ENCODE measurements around the gene KLF16.
A peak's percentile ranks its signal among the peaks of the same experiment; 100 is the strongest.
"Not testable (repeated sequence)": the region's sequence is repeated elsewhere in the genome, so short reads cannot be mapped to it uniquely, and the experiment has no call there.

The KLF16 gene

DNA sequence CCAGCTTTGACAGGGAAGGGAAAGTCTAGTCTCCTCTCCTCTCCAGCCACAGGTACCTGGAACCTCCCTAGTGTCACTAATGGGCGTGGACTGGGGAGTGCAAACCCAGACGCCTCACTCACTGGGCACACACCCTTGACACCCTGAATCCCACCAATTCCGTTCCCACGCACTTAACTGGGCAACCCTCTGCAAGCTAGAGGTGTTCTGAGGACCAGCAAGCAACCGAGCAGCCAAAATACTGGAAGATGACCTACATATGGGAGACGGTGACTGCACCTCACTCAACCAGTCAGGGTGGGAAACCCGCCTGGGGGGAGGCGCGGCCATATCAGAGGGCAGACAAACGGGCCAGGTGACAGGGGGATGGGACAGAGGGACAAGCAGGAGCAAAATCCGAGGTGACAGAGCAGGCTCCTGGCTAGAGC, 20.9 kb upstream of the KLF16 start:
- H3K4me3 ChIP-seq (ENCODE audit: low read depth, low read length), result peak overlapping the region; percentile 81
- TF ChIP-seq, protein P1, sequence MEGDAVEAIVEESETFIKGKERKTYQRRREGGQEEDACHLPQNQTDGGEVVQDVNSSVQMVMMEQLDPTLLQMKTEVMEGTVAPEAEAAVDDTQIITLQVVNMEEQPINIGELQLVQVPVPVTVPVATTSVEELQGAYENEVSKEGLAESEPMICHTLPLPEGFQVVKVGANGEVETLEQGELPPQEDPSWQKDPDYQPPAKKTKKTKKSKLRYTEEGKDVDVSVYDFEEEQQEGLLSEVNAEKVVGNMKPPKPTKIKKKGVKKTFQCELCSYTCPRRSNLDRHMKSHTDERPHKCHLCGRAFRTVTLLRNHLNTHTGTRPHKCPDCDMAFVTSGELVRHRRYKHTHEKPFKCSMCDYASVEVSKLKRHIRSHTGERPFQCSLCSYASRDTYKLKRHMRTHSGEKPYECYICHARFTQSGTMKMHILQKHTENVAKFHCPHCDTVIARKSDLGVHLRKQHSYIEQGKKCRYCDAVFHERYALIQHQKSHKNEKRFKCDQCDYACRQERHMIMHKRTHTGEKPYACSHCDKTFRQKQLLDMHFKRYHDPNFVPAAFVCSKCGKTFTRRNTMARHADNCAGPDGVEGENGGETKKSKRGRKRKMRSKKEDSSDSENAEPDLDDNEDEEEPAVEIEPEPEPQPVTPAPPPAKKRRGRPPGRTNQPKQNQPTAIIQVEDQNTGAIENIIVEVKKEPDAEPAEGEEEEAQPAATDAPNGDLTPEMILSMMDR (IDR thresholded peaks at IDR 0.05; ENCODE audit: borderline replicate concordance, insufficient read depth, low read depth, low read length), result no peak

DNA sequence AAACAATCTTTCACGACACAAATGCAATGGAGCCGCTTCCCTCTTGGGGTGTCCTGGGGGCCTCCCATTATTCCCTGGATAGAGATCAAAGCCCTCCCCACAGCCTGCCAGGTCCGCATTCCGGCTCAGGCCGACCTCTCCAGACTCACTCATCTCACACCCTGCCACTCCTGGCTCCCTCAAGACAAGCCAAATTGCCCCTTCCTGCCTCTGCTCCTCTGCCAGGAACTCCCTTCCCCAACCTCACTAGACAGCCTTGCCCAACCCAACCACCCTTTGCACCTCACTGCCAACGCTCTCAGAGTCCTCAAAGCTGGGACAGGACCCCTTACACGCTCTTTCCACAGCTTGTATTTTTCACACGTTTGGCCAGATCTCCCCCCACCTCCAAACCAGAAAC, 20.4 kb upstream of the KLF16 start:
- TF ChIP-seq, protein P1 (IDR thresholded peaks at IDR 0.05; ENCODE audit: borderline replicate concordance, insufficient read depth, low read depth, low read length), result no peak
- H3K4me3 ChIP-seq (ENCODE audit: low read depth, low read length), result peak overlapping the region; percentile 81

DNA sequence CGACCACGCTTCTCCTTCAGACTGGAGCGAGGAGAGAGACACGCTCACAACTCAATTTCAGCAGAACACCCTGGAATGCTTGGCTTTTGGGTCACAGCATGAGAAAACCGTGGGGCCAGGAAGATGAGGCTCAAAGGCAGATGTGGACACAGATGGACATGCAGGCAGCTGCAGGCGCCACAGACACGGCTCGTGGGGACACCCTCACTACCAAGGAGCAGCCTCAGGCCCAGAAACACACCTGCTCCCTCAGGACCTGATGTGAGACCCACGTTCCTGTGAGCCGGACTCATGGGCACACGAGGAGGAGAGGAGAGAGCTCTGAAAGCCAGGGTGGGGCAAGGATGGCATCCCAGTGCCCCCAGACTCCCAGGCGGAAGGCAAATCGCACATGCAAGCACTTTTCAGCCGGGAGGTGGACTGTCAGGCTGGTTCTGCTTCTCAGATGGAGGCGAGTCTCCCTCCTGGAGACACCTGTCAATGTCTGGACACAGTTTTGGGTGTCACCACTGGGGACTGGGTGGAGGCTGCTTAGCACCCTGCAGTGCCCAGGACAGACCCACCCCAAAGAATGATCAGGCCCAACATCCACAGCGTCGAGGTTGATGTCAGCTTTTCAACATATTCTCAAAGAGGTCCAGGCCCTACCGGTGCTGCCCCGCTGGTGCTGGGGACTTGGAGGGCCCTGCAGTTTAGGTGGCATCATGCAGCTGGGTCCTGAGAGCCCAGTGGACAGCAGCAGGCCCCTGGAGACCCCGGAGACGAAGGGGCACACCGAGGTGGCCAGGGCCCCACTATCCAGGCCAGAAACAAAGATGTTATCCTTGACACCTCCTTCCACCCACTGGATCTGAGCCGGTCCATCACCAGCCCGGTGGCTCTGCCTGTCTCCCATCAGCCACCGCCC, 19.7 kb upstream of the KLF16 start:
- TF ChIP-seq, protein P1 (IDR thresholded peaks at IDR 0.05; ENCODE audit: borderline replicate concordance, insufficient read depth, low read depth, low read length), result no peak
- H3K4me3 ChIP-seq (ENCODE audit: low read depth, low read length), result no peak overlapping the region

DNA sequence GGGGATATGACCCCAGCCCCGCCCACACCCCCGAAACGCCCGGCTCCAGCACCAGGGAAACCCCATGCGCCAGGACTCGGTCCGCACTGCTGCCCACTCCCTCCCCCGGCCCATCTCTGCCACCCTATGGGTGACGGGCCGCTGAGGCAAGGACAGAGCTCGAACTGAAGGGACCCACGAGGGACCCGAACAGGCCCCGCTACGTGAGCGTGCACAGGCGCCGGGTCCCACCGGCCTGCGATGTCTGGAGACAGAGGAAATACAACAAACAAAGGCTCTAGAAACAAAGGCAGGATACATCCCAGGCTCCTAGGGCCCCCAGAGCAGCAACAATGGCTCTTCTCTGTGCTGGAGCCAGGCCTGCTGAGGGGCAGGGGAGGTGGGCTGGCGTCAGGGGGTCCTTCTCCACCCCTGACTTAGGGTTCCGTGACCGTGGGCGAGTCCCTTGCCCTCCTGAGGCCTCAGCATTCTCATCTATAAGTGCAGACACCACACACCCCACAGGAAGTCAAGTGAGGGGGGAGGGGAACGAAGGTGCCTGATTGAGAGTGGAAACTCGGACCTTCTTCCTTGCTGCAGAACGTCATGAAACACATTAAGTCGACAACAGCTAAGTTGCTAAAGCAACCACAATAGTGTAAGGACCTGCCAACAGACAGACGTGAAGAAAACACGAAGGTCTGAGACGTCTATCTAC, 18.9 kb upstream of the KLF16 start:
- TF ChIP-seq, protein P1 (IDR thresholded peaks at IDR 0.05; ENCODE audit: borderline replicate concordance, insufficient read depth, low read depth, low read length), result no peak
- no peak overlapping the region for H3K4me3 ChIP-seq (ENCODE audit: low read depth, low read length)

DNA sequence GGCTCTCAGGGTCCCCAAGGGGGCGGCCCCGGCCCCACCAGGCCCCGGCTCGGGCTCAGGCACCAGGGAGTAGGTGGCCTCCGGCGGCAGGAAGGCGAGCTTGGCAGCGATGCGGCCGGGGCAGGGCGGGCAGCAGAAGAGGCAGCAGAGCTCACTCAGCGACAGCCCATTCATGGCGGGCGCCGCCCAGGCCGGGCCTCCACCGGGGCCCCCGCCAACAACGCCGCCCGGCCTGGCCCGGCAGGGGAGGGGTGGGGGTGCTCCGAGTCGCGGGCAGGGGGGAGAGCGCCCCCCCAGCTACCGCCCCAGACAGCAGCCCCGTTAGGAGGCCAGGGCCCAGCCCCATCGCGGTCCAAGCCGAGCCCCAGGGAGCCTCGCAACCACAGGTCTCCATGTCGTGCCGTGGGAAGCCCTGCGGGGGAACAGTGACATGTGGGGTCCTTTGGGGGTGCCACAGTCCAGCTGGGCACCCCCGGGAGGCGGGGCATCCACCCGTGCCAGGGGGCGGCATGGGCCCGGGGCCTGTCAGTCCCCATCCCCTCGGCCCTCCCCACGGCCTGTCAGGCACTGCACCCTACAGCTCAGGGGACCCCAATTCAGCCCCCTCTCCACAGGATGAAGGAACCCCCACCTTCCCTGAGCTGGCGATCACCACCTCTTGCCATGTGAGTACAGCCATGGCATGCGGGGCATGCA, 18.2 kb upstream of the KLF16 start:
- not testable (repeated sequence) for H3K4me3 ChIP-seq (ENCODE audit: low read depth, low read length)

GRCh38 chr19:1880611-1881392, 17.4 kb upstream of the KLF16 start:
- H3K4me3 ChIP-seq (ENCODE audit: low read depth, low read length), result no peak overlapping the region
- TF ChIP-seq, protein P1 (IDR thresholded peaks at IDR 0.05; ENCODE audit: borderline replicate concordance, insufficient read depth, low read depth, low read length), result no peak

DNA sequence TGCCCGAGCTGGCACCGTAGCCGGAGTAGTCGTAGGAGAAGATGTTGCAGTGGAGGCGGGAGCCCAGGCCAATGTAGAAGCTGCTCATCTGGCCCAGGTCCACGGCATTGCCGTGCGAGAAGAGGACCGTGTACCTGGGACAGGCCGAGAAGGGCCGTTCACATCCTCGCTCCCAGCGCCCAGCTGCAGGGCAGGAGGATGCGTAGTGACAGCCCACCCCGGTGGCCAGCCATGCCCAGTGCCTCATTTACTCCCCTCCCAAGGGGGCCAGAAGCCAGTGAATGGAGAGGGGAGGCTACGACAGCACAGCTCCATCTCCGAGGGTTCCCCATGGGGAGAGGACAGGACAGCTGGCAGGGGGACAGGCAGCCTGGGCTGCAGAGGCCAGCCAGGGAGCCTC, 16.6 kb upstream of the KLF16 start:
- not testable (repeated sequence) for H3K4me3 ChIP-seq (ENCODE audit: low read depth, low read length)

- not testable (repeated sequence) for H3K4me3 ChIP-seq (ENCODE audit: low read depth, low read length)
These were observed 15.2 kb upstream of the KLF16 start for GRCh38 chr19:1878583-1878982.

GRCh38 chr19:1877280-1877660, 13.9 kb upstream of the KLF16 start:
- H3K4me3 ChIP-seq (ENCODE audit: low read depth, low read length), result not testable (repeated sequence)

GRCh38 chr19:1876496-1877279, 13.3 kb upstream of the KLF16 start:
- H3K4me3 ChIP-seq (ENCODE audit: low read depth, low read length), result peak overlapping the region; percentile 100

Measured in GM12875 (cell line).